ENCODE data around the gene STAT3.
"Not testable (repeated sequence)": the region's sequence is repeated elsewhere in the genome, so short reads cannot be mapped to it uniquely, and the experiment has no call there.

Gene STAT3

GRCh38 chr17:42312285-42313130 is 75.7 kb downstream of the STAT3 start:
- peak; percentile 88 for DNase-seq

DNA sequence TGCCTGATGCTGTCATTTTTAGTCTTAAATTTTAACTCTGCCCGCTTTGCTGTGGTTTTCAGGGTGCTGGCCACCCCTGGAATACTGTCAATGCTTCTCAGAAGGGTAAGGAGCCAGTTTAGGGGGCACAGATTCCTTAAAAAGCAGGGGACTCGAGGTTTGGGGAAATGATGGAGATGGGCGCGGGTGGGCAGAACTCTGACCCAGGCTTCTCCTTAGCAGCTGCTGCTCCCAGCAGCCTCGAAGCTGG is 76.3 kb downstream of the STAT3 start:
- DNase-seq = no peak

DNA sequence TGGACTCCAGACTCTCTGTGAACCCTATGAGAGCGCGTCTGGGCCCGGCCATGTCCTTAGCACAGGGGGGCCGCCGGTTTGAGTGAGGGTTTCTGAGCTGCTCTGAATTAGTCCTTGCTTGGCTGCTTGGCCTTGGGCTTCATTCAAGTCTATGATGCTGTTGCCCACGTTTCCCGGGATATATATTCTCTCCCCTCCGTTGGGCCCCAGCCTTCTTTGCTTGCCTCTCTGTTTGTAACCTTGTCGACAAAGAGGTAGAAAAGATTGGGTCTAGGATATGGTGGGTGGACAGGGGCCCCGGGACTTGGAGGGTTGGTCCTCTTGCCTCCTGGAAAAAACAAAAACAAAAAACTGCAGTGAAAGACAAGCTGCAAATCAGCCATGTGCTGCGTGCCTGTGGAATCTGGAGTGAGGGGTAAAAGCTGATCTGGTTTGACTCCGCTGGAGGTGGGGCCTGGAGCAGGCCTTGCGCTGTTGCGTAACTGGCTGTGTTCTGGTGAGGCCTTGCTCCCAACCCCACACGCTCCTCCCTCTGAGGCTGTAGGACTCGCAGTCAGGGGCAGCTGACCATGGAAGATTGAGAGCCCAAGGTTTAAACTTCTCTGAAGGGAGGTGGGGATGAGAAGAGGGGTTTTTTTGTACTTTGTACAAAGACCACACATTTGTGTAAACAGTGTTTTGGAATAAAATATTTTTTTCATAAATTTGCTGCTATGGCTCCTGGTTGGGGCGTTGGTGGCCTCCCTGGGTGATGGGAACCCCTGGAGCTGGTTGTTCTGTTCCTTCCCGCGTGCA is 76.8 kb downstream of the STAT3 start:
- peak; percentile 72 for DNase-seq

DNA sequence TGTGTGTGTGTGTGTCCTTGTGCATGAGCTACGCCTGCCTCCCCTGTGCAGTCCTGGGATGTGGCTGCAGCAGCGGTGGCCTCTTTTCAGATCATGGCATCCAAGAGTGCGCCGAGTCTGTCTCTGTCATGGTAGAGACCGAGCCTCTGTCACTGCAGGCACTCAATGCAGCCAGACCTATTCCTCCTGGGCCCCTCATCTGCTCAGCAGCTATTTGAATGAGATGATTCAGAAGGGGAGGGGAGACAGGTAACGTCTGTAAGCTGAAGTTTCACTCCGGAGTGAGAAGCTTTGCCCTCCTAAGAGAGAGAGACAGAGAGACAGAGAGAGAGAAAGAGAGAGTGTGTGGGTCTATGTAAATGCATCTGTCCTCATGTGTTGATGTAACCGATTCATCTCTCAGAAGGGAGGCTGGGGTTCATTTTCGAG is 77.4 kb downstream of the STAT3 start:
- DNase-seq = no peak

GRCh38 chr17:42309986-42310786 is 78.1 kb downstream of the STAT3 start:
- no peak for DNase-seq

DNA sequence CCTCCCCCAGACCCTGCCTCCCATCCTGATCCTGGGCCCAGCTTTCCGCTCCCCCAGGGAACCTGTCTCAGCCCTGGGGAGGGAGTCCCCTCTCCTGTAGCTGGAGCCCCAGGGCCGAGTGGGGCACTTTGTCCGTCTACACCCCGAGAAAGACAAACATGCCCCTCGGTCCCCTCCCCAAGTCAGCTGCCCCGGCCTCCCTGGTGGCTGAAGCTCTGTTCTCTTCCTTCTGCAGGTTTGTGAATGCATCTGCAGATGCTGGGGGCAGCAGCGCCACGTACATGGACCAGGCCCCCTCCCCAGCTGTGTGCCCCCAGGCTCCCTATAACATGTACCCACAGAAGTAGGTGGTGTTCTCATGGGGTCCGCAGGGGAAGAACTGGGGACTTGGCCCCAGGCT is 79.1 kb downstream of the STAT3 start:
- no peak for DNase-seq

- no peak for DNase-seq
These were observed 79.8 kb downstream of the STAT3 start for GRCh38 chr17:42308446-42308845.

- DNase-seq = no peak
These were observed 80.8 kb downstream of the STAT3 start for GRCh38 chr17:42307362-42307927.

- no peak for DNase-seq
These were observed 81.9 kb downstream of the STAT3 start for GRCh38 chr17:42306385-42306667.

DNA sequence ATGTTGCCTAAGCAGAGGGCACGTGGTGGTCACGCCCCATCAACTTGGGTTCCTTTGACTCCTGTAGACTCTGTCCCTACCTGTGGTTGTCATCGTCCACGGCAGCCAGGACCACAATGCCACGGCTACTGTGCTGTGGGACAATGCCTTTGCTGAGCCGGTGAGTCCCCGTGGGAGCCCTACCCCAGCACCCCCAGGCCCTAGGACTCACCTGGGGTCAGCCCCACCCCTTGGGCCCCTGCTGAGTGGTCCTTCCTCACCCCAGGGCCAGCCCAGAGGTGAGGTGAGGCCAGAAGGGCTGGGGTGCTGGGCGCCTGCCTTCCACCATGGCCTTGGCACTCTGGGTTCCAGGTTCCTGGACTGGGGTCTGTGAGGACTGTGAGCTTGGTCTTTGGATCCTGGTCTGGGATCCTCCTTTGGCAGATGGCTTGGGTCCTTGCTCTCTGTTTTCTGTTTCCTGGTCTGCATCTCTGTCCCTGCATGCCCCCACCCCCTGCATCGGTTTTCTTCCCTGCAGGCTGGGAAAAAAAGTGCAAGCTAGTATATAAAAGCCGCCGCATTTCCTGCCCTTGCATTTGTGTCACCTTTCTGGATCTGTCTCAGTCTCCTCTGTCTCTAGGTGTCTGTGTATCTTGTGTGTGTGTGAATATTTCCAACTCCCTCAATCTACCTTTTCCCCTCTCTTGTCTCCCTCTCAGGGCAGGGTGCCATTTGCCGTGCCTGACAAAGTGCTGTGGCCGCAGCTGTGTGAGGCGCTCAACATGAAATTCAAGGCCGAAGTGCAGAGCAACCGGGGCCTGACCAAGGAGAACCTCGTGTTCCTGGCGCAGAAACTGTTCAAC is 82.5 kb downstream of the STAT3 start:
- no peak for DNase-seq

DNA sequence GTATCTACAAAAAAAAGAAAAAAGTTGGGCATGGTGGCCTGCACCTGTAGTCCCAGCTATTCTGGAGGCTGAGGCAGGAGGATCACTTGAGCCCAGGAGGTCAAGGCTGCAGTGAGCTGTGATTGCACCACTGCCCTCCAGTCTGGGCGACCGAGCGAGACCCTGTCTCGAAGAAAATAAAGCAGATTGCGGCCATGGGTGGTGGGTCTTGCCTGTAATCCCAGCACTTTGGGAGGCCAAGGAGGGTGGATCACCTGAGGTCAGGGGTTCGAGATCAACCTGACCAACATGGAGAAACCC is 83.3 kb downstream of the STAT3 start:
- DNase-seq = not testable (repeated sequence)

GRCh38 chr17:42304187-42305030 is 83.8 kb downstream of the STAT3 start:
- DNase-seq = no peak

GRCh38 chr17:42303694-42304093 is 84.5 kb downstream of the STAT3 start:
- no peak for DNase-seq

DNA sequence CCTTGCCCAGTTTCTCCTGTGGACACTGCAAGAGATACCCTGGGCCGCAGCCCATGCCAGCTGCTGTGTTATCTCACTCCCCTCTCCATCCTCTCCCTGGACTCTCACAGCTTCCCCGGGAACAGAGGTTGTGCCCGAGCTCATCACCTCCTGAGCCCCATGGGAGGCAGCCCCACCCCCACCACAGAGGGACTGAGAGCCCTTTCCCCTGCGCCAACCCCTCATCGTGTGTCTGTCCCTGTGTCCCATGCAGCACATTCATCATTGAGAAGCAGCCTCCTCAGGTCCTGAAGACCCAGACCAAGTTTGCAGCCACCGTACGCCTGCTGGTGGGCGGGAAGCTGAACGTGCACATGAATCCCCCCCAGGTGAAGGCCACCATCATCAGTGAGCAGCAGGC is 87.2 kb downstream of the STAT3 start:
- no peak for DNase-seq

DNA sequence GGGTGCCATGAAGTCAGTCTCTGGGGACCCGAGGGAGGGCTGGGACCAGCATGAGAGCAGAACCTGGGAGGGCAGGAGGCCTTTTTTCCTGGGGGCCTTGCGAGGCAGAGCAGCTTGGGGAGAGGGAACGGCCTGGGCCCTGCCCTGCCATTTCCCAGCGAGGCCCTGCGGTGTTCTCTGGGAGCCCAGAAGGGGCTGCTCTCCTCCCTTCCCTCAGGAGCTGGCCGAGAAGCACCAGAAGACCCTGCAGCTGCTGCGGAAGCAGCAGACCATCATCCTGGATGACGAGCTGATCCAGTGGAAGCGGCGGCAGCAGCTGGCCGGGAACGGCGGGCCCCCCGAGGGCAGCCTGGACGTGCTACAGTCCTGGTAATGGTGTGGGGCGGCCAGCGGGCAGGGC is 88.3 kb downstream of the STAT3 start:
- not testable (repeated sequence) for DNase-seq

DNA sequence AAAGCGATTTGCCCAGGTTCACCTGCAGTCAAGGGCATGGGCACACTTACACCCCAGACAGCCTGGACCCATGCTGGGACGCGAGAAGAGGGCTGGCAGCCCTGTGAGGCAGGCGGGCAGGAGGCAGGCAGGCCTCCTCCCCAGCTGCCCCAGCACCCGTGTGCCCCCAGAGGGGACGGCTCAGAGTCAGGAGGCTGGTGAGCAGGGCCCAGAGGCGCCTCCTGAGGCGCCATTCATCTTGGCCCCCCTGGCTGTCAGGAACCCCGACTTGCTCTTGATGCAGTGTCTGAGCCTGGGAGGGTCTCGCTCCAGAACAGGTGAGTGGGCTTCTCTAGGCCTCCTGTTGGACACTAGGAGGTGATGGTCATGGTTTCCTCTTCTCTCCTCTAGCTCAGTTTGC is 88.9 kb downstream of the STAT3 start:
- DNase-seq = not testable (repeated sequence)

DNA sequence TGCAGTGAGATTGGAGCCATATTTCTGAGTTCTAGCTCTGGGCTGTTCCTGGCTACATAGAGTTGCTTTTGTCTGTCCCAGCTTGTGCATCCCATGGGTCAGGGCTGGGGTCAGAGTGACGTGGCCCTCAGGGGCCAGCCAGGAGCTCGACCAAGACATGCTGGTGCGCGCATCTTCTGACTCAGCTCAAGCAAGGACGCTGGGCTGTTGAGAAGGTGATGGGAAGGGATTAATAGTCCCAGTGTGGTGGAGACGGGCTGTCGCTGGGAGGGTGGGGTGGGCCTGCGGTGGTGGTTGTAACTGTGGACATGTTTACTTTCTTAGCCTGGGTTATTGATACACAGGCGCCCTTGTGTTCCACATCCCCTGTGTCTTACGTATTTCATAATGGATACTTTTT is 90.5 kb downstream of the STAT3 start:
- not testable (repeated sequence) for DNase-seq

DNA sequence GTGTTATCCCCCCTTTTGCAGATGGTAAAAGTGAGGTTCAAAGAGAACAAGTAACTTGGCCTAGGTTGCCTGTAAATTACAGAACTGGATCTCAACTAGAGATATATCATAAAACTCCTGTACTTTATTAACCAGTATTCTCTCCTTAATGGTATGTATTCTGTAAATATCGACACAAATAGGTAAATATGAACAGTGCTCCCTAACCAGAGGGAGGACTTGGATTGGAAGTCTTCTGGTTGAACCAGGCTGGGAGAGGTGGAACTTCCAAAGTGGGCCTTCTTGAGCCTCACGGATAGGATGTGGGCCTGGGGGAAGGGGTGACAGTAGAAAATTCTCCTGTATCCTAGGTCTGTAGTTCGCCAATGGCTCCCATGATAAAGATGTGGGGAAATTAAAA is 92.2 kb downstream of the STAT3 start:
- no peak for DNase-seq

DNA sequence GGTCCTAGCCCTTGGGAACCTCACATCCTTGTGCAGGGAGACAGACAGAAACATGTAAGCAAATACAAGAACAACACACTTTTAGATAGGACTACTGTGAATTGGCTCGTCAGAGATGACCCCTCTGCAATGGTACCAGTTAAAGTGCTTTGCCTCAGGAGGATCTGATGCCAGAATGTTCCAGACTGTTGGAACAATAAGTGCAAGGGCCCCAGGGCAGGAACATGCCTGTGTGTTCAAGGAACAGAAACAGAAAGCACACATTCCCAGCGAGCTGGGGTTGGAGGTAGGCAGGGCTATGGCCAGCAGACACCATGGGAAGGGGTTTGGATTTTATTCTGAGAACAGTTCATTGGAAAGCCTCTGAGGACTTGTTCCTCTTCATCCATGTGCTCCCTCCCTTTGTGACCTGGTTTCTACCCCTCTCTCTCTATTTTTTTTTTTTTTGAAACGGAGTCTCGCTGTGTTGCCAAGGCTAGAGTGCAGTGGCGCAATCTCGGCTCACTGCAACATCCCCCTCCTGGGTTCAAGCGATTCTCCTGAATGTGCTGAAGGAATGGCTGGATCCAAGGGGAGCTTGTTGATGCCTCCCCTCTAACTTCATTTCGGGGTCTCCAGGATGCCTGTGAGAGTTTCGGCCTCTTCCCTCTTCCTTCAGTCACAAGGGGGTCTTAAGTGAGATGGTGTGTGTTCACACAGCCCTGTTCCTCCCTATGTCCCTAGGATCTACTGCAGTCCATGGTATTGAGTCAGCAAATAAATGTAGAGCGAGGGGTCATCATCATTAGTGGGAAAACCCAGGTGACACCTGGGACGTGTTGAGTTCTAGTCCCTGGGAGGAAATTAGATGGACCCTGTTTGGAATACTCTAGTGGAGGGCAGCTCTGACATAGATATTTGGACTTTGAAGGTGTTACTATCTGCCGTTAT is 93.5 kb downstream of the STAT3 start:
- no peak for DNase-seq

GRCh38 chr17:42291129-42291528 is 97.1 kb downstream of the STAT3 start:
- peak; percentile 16 for DNase-seq

- DNase-seq = no peak
These were observed 97.7 kb downstream of the STAT3 start for GRCh38 chr17:42290577-42290976.
